ENCODE data around the gene COL8A2. TPM values are rescaled to one million over a fixed set of nuclear protein-coding genes. Genes with fewer than 3 reads are reported as not detected.

COL8A2 gene
- total and polyA plus RNA-seq, 2 of the 4 experiments (the other 2 are of a cell fraction), result 0.54 to 1.1 TPM

- no peak overlapping the region for H4K8ac ChIP-seq (ENCODE audit: low read depth in 2 of 2, low read length in 2 of 2)
- H3K18ac ChIP-seq (ENCODE audit: low read depth, low read length), result no peak overlapping the region
- no peak overlapping the region for H3K14ac ChIP-seq (replicated peaks; ENCODE audit: low read depth, low read length)
- no peak for ATAC-seq (ENCODE audit: low read depth)
- peak overlapping the region; percentile 85 for H2AFZ ChIP-seq (replicated peaks; ENCODE audit: low read length, poor library complexity)
- no peak overlapping the region for H3K27ac ChIP-seq (ENCODE audit: insufficient read depth, low read length)
- no peak overlapping the region for H2BK15ac ChIP-seq (ENCODE audit: low read depth, low read length)
- 56% methylated on average over 1 of the region's 6 CpGs; no CpG with 5 or more reads in 1 of the 2 experiments for WGBS, 2 experiments (ENCODE audit: extremely low coverage in 2 of 2, insufficient read length in 1 of 2)
- intact Hi-C loops (cut with micrococcal nuclease), result loop anchor here (10.0 kb wide), 1 partner anchor 114 kb away; no protein-coding TSS in a partner anchor
- H3K4me2 ChIP-seq (ENCODE audit: low read depth, low read length), result no peak overlapping the region
- no peak overlapping the region for H2AK5ac ChIP-seq (ENCODE audit: low read depth, low read length)
- peak overlapping the region; percentile 57 for H2AK9ac ChIP-seq (replicated peaks; ENCODE audit: low read depth, low read length, poor library complexity)
- dilution Hi-C loops (cut with HindIII; ENCODE audit: low sequenced_read_pairs, unreplicated experiment), result no loop called here
- H3K4me1 ChIP-seq (ENCODE audit: control insufficient read depth, insufficient read depth, low read length), result no peaks in the 10 kb centered on the region
- no peaks in the 10 kb centered on the region; the same call in 1 of the 2 replicates for H3K36me3 ChIP-seq (ENCODE audit: control insufficient read depth, insufficient read depth, low read length)
- DNase-seq, result no peak
- no peak overlapping the region for H3K9ac ChIP-seq (ENCODE audit: low read depth, low read length)
- H3K79me1 ChIP-seq (ENCODE audit: low read depth in 1 of 2, low read length in 2 of 2), result no peaks in the 10 kb centered on the region
- H4K20me1 ChIP-seq (ENCODE audit: insufficient read depth, low read length), result no peaks in the 10 kb centered on the region
- no peaks in the 10 kb centered on the region for H3K9me1 ChIP-seq (ENCODE audit: insufficient read depth, low read length)
- TF ChIP-seq RAD21 (IDR thresholded peaks at IDR 0.05; ENCODE audit: low read length), result no peak
- no peak for TF ChIP-seq MAFK (IDR thresholded peaks at IDR 0.05; ENCODE audit: low read depth, low read length)
- TF ChIP-seq NFE2L2 (IDR thresholded peaks at IDR 0.05; ENCODE audit: low read depth, low read length), result no peak
- no TSS peak for BruUV-seq (replicated peaks)
- H3K4ac ChIP-seq (ENCODE audit: low read depth, low read length), result no peak overlapping the region
- H3K56ac ChIP-seq (ENCODE audit: extremely low read depth, insufficient read depth, low read length), result no peak overlapping the region
- CTCF ChIA-PET, result interaction anchor here (0.6 to 1.7 kb wide), 3 partner anchors 34 to 196 kb away, joined by 3 to 11 read pairs (median 3); no protein-coding TSS in a partner anchor
- 0 out of 2 replicates have a peak overlapping the region, but pooled peaks have one; percentile 25 for H2BK120ac ChIP-seq (ENCODE audit: low read depth, low read length)
- H2BK20ac ChIP-seq (ENCODE audit: low read depth, low read length), result no peak overlapping the region
- no peak overlapping the region for H3K23ac ChIP-seq (ENCODE audit: low read depth, low read length)
- no peaks in the 10 kb centered on the region for H3K27me3 ChIP-seq (ENCODE audit: control insufficient read depth, insufficient read depth, low read length)
- H3K4me3 ChIP-seq (ENCODE audit: insufficient read depth, low read depth, low read length), result no peak overlapping the region
- no peaks in the 10 kb centered on the region for H3K9me3 ChIP-seq (ENCODE audit: control insufficient read depth, insufficient read depth, low read length)
- H4K91ac ChIP-seq (ENCODE audit: insufficient read depth, low read depth, low read length), result no peak overlapping the region
- POLR2A ChIA-PET (ENCODE audit: unreplicated experiment), result no interaction called here
- in situ Hi-C loops (cut with MboI; ENCODE audit: low sequenced_read_pairs), result loop anchor here (5.0 to 25.0 kb wide), 2 partner anchors 87 to 312 kb away; no protein-coding TSS in a partner anchor
- H2BK5ac ChIP-seq (ENCODE audit: low read depth, low read length, poor library complexity, severe bottlenecking), result no peak overlapping the region
- H4K5ac ChIP-seq (ENCODE audit: low read depth, low read length), result no peak overlapping the region
These were observed 24.6 kb downstream of the COL8A2 start for GRCh38 chr1:36100376-36100775.
